ENCODE data around the gene PAH. TPM values are rescaled to one million over a fixed set of nuclear protein-coding genes. Genes with fewer than 3 reads are reported as not detected.

The PAH gene
- polyA plus RNA-seq, 1 experiment = not detected

DNA sequence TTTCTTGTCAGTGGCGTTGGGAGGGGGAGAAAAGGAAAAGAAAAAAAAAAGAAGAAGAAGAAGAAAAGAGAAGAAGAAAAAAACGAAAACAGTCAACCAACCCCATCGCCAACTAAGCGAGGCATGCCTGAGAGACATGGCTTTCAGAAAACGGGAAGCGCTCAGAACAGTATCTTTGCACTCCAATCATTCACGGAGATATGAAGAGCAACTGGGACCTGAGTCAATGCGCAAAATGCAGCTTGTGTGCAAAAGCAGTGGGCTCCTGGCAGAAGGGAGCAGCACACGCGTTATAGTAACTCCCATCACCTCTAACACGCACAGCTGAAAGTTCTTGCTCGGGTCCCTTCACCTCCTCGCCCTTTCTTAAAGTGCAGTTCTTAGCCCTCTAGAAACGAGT, 42.3 kb upstream of the PAH start:
- DNase-seq (ENCODE audit: low read depth) = no peak
- POLR2A ChIA-PET = no interaction called here
- H3K36me3 ChIP-seq (ENCODE audit: control insufficient read depth, insufficient read depth, low read length) = no peaks in the 10 kb centered on the region
- H3K27me3 ChIP-seq (ENCODE audit: control insufficient read depth, insufficient read depth, low read length) = peaks cover 42% of the 10 kb centered on the region
- TF ChIP-seq, protein P1, sequence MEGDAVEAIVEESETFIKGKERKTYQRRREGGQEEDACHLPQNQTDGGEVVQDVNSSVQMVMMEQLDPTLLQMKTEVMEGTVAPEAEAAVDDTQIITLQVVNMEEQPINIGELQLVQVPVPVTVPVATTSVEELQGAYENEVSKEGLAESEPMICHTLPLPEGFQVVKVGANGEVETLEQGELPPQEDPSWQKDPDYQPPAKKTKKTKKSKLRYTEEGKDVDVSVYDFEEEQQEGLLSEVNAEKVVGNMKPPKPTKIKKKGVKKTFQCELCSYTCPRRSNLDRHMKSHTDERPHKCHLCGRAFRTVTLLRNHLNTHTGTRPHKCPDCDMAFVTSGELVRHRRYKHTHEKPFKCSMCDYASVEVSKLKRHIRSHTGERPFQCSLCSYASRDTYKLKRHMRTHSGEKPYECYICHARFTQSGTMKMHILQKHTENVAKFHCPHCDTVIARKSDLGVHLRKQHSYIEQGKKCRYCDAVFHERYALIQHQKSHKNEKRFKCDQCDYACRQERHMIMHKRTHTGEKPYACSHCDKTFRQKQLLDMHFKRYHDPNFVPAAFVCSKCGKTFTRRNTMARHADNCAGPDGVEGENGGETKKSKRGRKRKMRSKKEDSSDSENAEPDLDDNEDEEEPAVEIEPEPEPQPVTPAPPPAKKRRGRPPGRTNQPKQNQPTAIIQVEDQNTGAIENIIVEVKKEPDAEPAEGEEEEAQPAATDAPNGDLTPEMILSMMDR (IDR thresholded peaks at IDR 0.05; ENCODE audit: insufficient read depth, low read depth, low read length) = no peak
- CTCF ChIA-PET = interaction anchor here (3.0 kb wide), 1 partner anchor 11 kb away, joined by 14 read pairs; no protein-coding TSS in a partner anchor
- H3K4me3 ChIP-seq (ENCODE audit: low read depth, low read length) = no peak overlapping the region

DNA sequence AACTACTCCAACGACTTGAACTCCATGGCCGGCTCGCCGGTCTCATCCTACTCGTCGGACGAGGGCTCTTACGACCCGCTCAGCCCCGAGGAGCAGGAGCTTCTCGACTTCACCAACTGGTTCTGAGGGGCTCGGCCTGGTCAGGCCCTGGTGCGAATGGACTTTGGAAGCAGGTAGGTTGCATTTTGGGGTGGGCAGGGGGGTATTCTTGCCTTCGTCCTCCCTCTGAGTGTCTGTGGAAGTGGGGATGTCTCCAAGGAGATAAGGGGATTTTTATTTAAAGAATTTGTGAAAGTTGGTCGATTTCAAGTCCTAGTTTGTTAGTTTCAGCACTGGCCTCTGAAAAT, 41.8 kb upstream of the PAH start:
- H3K27me3 ChIP-seq (ENCODE audit: control insufficient read depth, insufficient read depth, low read length) = peaks cover 42% of the 10 kb centered on the region
- peak overlapping the region; percentile 34; the same call in 1 of the 2 replicates for H3K4me3 ChIP-seq (ENCODE audit: low read depth, low read length)
- no peak for DNase-seq (ENCODE audit: low read depth)
- POLR2A ChIA-PET = no interaction called here
- CTCF ChIA-PET = interaction anchor here (1.2 kb wide), 2 partner anchors 10 to 589 kb away, joined by 3 to 5 read pairs; no protein-coding TSS in a partner anchor
- H3K36me3 ChIP-seq (ENCODE audit: control insufficient read depth, insufficient read depth, low read length) = no peaks in the 10 kb centered on the region
- TF ChIP-seq, protein P1 (IDR thresholded peaks at IDR 0.05; ENCODE audit: insufficient read depth, low read depth, low read length) = no peak

DNA sequence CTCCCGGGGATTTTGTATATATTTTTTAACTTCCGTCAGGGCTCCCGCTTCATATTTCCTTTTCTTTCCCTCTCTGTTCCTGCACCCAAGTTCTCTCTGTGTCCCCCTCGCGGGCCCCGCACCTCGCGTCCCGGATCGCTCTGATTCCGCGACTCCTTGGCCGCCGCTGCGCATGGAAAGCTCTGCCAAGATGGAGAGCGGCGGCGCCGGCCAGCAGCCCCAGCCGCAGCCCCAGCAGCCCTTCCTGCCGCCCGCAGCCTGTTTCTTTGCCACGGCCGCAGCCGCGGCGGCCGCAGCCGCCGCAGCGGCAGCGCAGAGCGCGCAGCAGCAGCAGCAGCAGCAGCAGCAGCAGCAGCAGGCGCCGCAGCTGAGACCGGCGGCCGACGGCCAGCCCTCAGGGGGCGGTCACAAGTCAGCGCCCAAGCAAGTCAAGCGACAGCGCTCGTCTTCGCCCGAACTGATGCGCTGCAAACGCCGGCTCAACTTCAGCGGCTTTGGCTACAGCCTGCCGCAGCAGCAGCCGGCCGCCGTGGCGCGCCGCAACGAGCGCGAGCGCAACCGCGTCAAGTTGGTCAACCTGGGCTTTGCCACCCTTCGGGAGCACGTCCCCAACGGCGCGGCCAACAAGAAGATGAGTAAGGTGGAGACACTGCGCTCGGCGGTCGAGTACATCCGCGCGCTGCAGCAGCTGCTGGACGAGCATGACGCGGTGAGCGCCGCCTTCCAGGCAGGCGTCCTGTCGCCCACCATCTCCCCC, 41.2 kb upstream of the PAH start:
- peak overlapping the region; percentile 34 for H3K4me3 ChIP-seq (ENCODE audit: low read depth, low read length)
- TF ChIP-seq, protein P1 (IDR thresholded peaks at IDR 0.05; ENCODE audit: insufficient read depth, low read depth, low read length) = no peak
- H3K36me3 ChIP-seq (ENCODE audit: control insufficient read depth, insufficient read depth, low read length) = no peaks in the 10 kb centered on the region
- CTCF ChIA-PET = interaction anchor here (1.2 kb wide), 2 partner anchors 10 to 590 kb away, joined by 3 to 5 read pairs; no protein-coding TSS in a partner anchor
- POLR2A ChIA-PET = no interaction called here
- peaks cover 40% of the 10 kb centered on the region for H3K27me3 ChIP-seq (ENCODE audit: control insufficient read depth, insufficient read depth, low read length)
- no peak for DNase-seq (ENCODE audit: low read depth)

DNA sequence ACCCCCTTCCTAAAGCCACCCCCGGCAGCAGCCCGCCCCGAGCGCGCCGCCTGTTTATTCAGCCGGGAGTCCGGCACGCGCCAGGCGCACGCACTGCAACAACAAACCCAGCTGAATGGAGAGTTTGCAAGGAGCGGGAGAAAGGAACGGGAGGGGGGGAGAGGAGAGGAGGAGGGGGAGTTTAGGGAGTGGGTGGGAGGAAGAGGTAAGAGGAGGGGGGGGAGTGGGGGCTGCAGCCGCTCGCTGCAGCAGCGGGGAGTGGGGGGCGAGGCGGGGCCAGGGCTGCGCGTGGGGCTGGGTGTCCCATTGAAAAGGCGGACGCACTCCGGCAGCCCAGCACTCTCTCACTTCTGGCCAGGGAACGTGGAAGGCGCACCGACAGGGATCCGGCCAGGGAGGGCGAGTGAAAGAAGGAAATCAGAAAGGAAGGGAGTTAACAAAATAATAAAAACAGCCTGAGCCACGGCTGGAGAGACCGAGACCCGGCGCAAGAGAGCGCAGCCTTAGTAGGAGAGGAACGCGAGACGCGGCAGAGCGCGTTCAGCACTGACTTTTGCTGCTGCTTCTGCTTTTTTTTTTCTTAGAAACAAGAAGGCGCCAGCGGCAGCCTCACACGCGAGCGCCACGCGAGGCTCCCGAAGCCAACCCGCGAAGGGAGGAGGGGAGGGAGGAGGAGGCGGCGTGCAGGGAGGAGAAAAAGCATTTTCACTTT, 40.5 kb upstream of the PAH start, which contains the start of gene ASCL1:
Gene ASCL1 (plus strand): TSS at position 336 of the 712 bp plus-strand sequence. CDS start 571 bp downstream, outside the sequence.
- Histone ChIP-seq H3K36me3 (ENCODE audit: control insufficient read depth, insufficient read depth, low read length) (no peaks in the 10 kb centered on the region), H3K27me3 (ENCODE audit: control insufficient read depth, insufficient read depth, low read length) (peaks cover 34% of the 10 kb centered on the region), H3K4me3 (ENCODE audit: low read depth, low read length) (peak within 1 kb of the TSS; percentile 34)
- CTCF ChIA-PET = interaction anchor here (1.2 kb wide), 2 partner anchors 9 to 591 kb away, joined by 3 to 5 read pairs; no protein-coding TSS in a partner anchor
- TF ChIP-seq, protein P1 (IDR thresholded peaks at IDR 0.05; ENCODE audit: insufficient read depth, low read depth, low read length) = no peak
- no peak for DNase-seq (ENCODE audit: low read depth)
- POLR2A ChIA-PET = no interaction called here

DNA sequence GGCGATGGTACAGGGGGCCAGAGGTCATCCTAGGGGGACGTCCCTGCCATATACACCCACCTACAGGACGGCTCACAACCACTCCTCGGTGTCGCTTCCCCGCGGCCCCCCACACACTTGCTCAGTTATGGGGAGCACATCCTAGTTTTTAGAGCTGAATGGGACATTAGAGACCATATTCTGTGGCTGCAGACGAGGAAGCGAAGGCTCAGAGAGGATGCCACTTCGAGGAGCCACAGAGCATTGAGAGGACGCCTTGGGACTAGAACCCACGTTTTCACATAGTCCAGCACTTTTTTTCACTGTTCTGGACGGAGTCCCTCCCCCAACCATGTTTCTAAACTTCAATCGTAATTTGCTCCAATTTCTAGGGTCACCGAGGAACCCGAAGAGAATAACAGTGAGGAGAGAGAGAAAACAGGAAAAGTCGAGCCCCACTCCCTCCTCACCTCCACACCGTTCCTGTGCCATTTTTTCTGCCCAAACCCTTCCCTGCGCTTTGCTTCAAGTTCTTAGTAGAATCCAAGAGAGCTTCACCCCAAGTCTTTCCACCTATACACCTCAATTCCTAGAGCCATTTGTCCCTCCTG, 39.8 kb upstream of the PAH start:
- TF ChIP-seq, protein P1 (IDR thresholded peaks at IDR 0.05; ENCODE audit: insufficient read depth, low read depth, low read length) = no peak
- no peak for DNase-seq (ENCODE audit: low read depth)
- ChIA-PET POLR2A (no interaction called here), CTCF (interaction anchor here (1.2 kb wide), 1 partner anchor 8 kb away, joined by 3 read pairs; no protein-coding TSS in a partner anchor)
- H3K27me3 ChIP-seq (ENCODE audit: control insufficient read depth, insufficient read depth, low read length) = peaks cover 33% of the 10 kb centered on the region
- H3K4me3 ChIP-seq (ENCODE audit: low read depth, low read length) = no peak overlapping the region
- no peaks in the 10 kb centered on the region for H3K36me3 ChIP-seq (ENCODE audit: control insufficient read depth, insufficient read depth, low read length)

Data from BJ (cell line).